HG03025 (cell line): ENCODE data around the gene MRPL9.
"Not testable (repeated sequence)": the region's sequence is repeated elsewhere in the genome, so short reads cannot be mapped to it uniquely, and the experiment has no call there.

Source experiments
- ATAC-seq: cut with Tn5 transposase; IDR thresholded peaks from one replicate; pipeline ENCODE4 v1.9.1; 2021; ENCODE audit warnings: mild to moderate bottlenecking, moderate library complexity; ENCODE audit not compliant: unreplicated experiment, low FRiP score

The MRPL9 gene

DNA sequence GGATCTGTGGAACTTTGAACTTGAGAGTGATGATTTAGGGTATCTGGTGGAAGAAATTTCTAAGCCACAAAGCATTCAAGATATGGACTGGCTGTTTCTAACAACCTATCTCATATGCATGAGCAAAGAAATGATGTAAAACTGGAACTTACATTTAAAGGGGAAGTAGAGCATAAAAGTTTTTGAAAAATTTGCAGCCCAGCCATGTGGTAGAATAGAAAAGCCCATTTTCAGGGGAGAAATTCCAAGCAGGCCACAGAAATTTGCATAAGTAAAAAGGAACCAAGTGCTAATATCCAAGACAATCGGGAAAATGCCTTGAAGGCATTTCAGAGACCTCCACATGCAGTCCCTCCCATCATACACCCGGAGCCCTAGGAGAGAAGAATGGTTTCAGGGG lies 26.3 kb downstream of the MRPL9 start:
- ATAC-seq: no peak

DNA sequence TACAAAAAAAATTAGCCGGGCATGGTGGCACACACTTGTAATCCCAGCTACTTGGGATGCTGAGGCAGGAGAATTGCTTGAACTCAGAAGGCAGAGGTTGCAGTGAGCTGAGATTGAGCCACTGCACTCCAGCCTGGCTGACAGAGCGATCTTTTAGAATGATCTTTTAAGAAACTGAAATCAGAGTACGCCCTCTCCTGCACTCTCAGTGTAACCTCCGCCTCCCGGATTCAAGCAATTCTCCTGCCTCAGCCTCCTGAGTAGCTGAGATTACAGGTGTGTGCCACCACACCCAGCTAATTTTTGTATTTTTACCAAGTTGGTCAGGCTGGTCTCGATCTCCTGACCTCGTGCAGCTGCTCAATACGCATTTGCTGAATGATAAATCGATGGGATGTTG lies 29.3 kb downstream of the MRPL9 start:
- not testable (repeated sequence) for ATAC-seq

DNA sequence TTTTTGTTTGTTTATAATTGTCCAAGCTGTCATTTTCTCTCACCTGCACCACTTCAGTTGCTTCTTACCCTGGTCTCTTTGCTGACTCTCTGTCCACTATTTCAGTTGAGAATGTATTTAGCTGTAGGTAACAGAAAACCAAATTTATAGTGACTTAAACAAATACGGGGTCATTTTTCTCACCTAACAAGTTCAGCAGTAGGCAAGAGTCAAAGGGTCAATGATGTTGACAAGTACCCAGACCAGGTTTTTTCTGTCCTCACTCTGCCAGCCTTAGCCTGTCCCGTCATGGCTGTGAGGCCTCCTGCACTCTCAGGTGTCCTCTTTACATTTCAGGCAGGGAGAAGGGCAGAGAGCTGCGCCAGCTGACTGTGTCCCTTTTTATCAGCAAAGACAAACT lies 30.2 kb downstream of the MRPL9 start:
- no peak for ATAC-seq

DNA sequence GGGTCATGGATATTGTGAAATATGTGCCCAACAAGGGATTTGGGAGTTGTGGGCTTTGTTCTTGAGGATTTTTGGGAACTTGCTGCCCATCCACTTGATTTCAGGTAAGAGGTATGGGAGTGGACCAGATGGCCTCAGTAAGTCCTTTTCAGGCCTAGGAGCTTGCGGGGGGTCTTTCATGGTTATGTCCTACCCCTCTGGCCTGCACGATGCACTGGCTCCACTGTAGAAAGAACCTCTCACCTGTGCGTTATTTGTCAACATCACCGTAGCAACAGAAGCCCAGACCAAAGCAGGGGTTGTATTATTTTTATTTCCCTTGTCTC lies 33.4 kb downstream of the MRPL9 start:
- no peak for ATAC-seq

DNA sequence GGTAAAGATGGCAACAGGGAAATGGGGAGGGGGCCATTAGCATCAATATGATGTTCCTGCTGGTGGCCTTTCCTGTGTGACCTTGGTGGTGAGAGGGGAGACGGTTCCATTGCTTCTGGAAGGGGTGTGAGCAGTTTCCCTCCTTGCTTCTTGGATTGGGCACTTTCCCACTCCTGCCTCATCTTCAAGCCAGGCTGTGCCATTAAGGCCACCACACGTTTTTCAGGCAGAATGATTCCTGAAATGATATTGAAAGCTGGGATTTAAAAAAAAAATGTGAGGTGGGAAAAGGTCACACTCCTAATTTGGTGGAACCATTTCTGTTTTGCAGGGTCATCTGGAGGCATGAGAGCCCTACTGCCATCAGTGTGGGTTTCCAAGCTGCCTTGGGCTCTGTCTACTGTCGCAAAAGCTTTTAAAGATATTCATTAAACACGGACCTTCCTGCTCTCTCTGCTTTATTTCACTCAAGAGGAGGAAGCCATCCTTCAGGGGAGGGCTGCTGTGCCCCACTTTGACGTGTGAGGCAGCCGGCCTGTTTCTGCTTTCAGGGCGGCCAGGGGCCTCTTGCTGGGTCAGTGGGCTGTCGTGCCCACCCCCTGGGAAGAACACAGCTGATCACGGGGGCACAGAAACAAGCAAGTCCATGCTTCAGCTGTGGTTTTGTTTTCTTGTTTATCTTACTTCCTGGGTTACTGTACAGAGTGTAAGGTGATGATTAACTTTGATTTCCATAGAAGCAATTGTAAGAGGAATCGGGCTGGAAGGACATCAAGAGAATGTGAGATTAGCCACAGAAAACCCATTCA lies 33.9 kb downstream of the MRPL9 start:
- ATAC-seq: no peak

DNA sequence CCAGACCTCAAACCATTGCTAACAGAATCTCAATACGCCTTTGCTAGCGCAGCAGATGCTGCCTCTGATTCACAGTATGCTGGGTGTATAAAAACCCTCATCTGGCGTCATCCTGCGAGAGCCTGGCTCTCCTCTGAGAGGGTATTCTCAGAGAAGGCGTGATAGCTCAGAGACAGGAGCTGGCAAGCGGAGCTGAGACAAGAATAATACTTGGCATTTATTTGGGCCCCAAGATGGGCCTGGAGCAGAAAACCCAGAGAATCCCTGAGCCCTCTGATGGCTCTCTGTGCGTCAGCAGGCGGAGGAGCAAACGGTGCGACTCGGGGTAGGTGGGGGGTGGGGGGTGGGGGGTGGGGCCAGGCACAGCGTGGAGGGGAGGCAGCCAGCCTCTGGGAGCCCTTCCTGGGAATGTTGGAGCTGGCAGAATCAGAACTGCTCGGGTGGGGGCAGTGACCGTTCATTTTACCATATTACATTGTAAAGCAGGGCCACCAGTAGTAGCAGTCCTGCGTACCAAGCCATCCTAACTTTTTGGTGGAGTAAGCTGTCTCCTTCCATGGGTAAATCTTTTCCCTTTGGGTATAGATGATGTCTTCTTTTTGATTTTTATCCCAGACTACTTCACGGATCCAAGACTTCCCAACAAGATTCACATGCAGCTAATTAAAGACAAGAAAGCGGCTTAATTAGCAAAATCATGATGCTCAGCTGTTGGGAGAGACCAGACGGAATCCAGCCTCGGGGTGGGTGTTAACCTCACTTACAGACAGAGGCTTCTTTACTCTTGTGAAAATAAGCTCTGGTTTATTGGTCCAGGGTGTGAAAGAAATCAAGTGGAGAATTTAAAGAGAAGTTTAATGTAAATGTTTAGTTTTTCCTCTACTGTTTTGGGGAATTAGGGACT lies 34.9 kb downstream of the MRPL9 start:
- ATAC-seq: no peak

DNA sequence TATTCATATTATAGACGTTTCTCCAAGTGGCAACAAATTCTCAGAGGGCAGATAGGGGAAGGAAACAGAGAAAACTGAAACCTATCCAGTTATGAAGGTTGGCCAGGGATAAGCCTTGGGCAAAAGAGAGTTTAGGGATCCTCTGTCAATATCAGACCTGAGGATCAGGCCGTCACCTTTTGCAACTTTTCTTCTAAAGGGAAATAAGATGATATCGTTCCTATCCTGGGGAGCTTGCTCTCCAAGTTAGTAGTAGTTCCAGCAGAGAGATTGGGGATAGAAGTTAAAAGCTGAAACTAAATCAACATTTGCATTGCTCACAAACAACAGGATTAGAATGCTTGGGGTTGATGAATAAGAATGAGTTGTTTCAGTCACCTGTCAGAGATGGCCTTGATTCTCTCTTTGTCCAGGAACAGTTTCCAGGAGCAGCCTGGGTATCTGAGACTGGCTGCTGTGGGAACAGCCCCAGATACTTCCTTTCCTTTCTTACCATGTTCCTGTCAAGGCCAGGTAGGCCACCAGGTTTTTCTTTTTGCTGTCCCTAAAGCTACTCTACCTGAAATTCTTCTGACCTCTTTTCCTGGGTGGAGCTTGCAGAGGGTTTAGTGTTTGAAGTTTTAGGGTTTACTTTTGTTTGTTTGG lies 39.4 kb downstream of the MRPL9 start:
- ATAC-seq: no peak

DNA sequence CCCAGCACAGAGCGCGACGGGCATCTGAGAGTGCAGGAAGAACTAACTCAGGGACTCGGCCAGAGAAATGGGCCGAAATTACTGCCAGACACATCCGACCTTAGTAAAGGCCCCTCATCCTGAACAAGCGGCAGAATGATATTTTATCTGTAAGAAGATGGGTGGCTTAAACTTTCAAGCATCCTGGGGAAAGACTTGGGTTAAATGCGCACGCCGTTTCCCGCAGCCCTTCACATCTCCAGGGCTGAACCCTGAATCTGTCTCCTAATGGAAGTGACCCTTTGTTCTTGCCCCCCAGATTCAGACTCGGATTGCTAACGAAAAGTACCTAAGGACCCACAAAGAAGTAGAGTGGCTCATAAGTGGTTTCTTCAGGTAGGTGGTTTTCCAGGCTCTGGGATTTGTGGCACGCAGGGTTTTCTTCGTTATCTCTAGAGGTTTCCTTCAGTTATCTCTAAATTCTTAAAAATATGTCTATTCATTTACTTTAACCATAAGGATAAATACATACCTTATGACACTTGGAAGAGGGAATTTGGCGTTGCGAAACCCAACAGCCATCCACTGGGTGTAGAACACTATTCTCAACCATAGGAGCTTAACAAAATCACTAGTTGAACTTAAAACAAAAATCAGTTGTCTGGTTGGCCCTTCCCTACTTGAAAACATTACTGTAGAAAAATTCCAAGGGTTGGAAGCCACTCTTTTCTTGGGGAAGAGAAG lies 41.3 kb downstream of the MRPL9 start:
- ATAC-seq: no peak

DNA sequence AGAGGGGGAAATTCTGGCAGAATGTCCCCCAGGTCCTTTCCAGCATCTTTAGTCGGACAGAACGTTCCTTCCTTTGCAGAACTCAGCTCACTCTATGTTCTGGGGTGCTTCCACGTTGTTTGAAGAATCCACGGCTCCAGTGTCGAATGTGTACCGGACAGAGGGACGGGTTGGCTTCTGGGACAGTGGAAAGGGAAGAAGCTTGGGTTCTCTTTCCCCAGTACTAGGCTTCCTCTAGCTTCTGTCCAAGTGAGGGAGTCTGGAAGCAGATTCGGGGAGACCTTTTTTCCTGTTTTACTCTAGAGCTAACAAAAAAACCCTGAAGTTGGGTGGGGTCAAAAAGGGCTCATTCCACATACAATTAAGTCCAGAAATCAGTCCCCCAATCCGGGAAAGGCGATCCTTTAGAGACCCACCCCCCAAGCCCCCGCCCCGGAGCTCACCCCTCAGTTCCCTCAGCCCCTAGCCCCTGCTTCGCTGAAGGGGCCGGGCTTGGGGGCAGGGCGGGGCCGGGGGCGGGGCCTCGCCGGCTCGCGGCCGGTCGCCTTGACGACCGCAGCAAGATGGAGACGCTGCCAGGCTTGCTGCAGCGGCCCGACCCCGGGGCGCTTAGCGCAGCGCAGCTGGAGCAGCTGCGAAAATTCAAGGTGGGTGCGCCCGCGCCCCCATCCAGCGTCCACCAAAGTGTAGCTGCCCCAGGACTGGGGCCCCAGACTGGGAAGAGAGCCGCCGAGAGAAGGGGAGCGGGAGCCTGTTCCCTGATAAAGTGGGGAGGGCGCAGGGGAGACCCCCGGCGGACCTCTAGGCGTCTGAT lies 42.1 kb downstream of the MRPL9 start, which contains the start of gene RIIAD1:
TSS of gene RIIAD1 (plus strand) at position 549 of the 814 bp plus-strand sequence. CDS start at position 564, 15 bp downstream.
- ATAC-seq: no peak

DNA sequence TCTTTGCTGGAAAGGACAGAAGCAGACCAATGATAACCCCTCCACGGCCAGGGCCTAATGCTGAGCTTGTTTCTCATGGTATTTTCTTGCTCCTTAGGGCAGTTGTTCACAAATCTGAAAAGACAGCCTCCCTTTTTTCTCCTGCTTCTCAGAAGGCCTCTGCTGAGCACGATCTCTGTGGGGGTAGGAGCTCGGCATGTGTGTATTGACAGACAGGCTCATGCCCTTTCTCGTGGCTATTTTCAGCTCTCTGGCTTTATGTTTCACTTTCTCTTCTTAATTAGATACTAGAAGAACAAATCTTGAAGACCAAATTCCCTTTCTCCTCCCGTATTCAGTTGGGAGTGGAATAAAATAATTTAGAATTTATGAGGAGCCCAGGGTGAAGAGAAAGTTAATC lies 42.7 kb downstream of the MRPL9 start:
- no peak for ATAC-seq

DNA sequence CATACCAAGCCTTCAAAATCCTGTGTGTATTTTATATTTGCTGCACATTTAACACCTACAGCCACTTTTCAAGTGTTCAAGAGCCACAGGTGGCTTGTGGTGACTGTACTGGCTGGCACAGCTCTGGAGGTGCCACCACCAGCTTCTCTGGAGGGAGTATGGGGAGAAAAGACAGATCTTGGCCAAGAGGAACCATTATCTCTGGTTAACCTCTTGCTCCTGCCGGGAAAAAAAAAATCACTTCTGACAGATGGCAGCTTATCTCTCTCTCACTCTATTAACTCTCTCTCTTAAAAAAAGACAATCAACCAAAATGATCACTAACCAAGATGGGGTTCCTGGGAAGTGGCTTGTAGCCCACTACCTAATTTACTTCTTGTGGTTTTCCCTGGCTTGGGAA lies 43.2 kb downstream of the MRPL9 start:
- no peak for ATAC-seq

DNA sequence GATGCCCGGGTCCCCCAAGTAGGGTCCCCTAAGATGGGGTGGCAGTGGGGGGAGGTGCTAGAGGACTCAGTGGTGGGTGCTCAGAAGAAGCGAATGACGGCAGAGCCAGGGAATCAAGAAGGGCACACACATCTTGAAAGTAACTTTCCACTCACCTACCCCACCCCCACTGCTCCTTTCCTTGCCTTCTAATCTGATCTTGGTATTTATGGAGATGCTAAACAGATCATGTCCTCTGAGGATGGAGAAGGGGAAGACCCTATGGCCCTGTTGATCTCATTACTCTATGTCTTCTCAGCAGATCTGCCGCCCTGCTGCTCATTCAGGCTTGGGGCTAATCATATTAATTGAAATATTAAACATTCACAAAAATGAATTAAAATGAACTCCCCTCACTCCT lies 44.6 kb downstream of the MRPL9 start:
- ATAC-seq: no peak

DNA sequence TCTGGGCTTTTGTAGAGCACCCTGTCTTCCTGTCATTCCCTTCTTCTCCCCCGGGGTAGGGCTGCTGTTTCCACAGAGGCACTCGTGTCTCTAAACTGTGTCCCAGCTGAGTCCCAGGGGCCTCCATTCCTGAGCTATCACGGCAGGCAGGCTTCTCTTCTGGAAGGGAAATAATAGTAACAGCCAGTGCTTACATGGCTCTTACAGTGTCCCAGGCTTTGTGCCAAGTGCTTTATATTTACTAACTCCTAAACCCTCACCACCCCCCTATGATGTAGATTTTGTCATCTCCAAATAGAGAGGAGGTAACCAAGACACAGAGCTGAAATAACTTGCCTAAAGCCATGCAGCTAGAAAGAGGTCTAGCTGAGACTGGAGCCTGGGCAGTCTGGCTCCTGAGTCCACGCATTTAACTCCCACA lies 45.3 kb downstream of the MRPL9 start:
- no peak for ATAC-seq

DNA sequence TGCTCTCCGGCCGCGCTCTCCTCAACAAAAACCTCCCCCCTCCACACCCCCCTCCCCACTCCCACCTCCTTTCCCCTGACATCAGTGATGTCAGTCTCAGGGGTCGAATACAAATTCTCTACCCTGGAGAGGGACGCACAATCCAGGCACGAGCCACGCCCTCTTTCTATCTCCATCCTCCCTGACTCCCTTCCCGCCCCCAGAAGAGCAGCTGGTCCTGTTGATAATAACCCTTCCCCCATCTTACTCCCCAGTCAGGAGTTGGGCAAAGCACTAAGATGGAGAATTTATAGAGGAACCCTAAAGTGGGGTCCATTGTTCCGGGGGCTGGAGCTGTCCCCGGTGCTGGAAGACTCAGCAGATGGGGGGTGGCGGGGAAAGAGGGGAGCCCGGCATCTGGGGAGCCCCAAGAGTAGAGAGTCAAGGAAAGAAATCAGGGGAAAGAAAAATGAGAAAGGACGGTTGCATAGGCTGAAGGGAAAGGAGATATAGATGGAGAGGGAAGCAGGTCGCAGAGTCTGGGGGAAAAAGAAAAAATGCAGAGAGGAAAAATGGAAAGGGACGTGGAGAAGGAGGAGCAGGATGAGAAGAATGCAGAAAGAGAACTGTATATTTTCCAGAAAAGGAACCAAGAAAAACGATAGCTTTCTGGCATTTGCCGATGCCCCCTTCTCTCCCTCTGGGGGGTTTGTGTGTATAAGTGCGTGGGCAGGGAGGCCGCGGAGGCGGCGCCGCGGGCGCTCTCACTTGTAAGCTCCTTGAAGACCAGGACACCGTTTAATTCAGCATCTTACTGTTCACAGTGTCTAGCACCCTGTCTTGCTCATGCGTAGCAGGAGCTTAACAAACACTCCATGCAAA lies 46.3 kb downstream of the MRPL9 start, which contains the start of gene CELF3:
TSS of gene CELF3 (minus strand) at position 33 of the 861 bp plus-strand sequence. CDS start 783 bp downstream, outside the sequence.
- no peak for ATAC-seq

DNA sequence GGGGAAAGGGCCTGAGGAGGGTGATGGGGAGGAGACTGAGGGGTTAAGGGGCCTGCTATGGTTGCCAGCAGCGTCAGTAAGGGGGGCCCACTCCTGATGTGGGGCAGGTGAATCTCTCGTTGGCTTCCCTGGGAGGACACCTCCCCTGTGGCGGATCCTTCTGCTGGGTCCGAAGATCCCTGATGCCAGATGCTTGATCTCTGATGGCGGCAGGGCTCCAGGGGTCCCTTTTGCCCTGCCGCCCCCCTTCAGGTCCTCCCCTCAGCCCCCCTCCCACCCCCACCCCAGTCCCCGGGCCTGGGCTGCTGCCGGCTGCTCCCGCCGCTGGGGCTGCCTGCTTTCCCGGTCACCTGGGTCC lies 46.9 kb downstream of the MRPL9 start:
- ATAC-seq: no peak

DNA sequence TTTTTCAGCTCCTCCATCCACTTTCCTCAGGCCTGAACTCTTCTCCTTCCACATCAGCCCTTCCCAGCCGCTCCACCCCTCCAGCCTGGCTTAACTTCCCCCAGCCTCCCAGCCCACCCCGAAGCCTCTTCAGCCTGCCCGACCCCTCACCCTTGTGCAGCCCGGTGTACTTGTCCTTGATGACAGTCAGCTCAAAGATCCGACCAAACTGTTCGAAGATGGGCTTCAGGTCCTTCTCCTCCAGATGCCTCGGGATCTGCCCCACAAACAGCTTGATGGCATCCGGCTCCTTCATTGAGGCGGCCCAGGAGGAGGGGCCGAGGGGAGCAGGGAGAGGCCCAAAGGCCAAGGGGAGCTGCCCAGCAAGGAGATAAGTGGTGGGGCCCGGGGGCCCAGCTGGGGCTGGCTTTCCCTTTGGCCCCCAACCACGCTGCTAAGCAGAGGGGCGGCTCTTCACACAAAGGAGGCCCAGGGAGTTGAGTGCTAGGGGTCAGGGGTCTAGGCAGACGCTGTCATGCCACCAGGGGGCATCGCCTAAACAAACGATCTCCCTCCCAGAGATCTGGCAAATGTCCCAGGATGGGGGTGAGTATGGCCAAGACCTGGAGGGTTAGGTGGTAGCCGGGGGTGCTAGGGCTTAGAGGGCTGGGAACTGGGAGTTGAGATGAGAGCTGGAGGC lies 47.4 kb downstream of the MRPL9 start:
- ATAC-seq: no peak

DNA sequence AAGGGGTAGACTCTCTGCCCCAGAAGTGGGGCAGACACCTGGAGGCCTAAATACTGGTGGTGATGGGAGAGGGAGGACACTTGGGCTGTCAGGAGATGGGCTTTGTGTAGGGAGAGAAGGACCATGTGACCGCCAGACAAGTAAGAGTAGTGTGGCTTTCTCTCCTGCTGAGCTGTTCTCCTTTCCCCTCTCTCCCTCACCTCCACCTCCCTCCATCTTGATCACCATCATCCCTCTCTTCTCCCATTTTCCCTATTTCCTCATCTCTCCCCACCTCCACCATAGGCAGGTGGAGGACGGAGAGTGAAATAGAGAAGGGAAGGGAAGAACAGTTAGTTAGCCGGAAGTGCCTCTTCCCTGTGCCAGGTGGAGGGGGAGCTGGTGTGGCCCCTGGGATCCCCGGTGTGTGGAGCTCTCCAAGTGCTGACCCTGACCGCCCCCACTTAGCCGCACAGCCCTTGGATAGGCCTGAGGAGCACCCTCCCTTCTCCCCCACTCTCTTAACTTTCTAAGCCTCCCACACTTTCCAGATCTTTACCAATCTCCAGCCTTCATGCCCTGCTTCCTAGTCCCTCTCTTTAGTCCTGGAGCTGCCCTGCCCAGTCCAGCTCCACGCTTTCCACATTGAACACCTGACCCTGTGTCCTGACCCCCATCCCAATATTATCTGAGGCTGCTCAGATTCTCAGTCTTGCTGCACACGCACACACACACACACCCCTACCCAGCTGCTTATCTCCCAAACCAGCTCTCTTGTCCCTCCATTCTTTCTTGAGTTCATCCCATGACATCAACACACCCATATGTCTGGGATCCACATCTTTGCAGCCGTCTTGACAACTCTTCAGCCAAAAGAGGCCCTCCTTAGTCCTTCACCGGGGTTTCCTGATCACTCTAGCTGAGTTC lies 48.2 kb downstream of the MRPL9 start:
- no peak for ATAC-seq
